ENCODE results near the gene ODAM. TPM values are rescaled to one million over a fixed set of nuclear protein-coding genes. Genes with fewer than 3 reads are reported as not detected.

Gene ODAM
- total RNA-seq, 1 donor from 2014 or later, result not detected

GRCh38 chr4:70191647-70192046, 3.9 kb upstream of the ODAM start:
- Histone ChIP-seq H3K9me3 (ENCODE audit: insufficient read depth, low read depth, low read length) (no peaks in the 10 kb centered on the region), H3K4me3 (ENCODE audit: insufficient read depth, low read depth, low read length) (no peak overlapping the region), H3K4me1 (ENCODE audit: insufficient read depth, low read length) (no peaks in the 10 kb centered on the region), H3K79me2 (ENCODE audit: insufficient read depth, low read length) (no peaks in the 10 kb centered on the region), H3K36me3 (ENCODE audit: insufficient read depth, low read length) (no peaks in the 10 kb centered on the region), H3K9ac (ENCODE audit: low read length) (no peak overlapping the region), H3K27me3 (ENCODE audit: insufficient read depth, low read length) (no peaks in the 10 kb centered on the region), H3K4me2 (ENCODE audit: low read length) (no peak overlapping the region), H3K27ac (ENCODE audit: low read depth, low read length) (no peak overlapping the region), H2AFZ (ENCODE audit: low read depth, low read length) (no peak overlapping the region), H4K20me1 (ENCODE audit: insufficient read depth, low read length) (no peaks in the 10 kb centered on the region)
- Mint-ChIP-seq H3K9me3 (ENCODE audit: unreplicated experiment) (no peaks in the 10 kb centered on the region), H3K4me3 (ENCODE audit: unreplicated experiment) (no peak overlapping the region), H3K4me1 (ENCODE audit: low read depth, unreplicated experiment) (no peaks in the 10 kb centered on the region), H3K27me3 (ENCODE audit: low read depth, unreplicated experiment) (no peaks in the 10 kb centered on the region), H3K36me3 (ENCODE audit: low read depth, unreplicated experiment) (no peaks in the 10 kb centered on the region), H3K27ac (ENCODE audit: unreplicated experiment) (no peak overlapping the region)
- FAIRE-seq (no peak), DNase-seq (ENCODE audit: low read depth) (no peak)
- no peak for TF ChIP-seq EZH2 (IDR thresholded peaks at IDR 0.05; ENCODE audit: insufficient read depth, low read length)
- TF ChIP-seq CTCF (IDR thresholded peaks at IDR 0.05; ENCODE audit: insufficient read depth, low read depth, low read length), result no peak

DNA sequence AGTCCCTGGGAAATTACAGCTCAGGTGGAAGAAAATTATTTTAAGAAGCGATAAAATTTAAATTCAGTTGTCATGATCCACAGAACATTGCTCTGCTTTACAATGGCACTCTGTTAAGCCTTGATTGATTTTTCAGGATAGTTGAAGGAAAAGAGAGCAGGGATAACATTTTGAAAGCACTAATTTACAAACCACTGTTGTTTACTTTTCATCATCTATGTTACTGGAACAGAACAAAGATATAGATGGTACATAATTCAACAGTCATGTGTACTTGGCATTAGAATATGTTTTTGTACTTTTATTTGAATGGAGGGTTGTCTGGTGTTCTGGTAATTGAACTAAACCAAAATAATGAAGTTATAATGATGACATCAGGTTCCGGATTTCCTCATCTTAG, 2.6 kb upstream of the ODAM start:
- H3K9me3 Mint-ChIP-seq (ENCODE audit: unreplicated experiment), result no peaks in the 10 kb centered on the region
- no peaks in the 10 kb centered on the region for H3K79me2 ChIP-seq (ENCODE audit: insufficient read depth, low read length)
- H3K4me3 ChIP-seq (ENCODE audit: insufficient read depth, low read depth, low read length), result no peak overlapping the region
- no peak for FAIRE-seq
- no peak for DNase-seq (ENCODE audit: low read depth)
- H3K27ac ChIP-seq (ENCODE audit: low read depth, low read length), result no peak overlapping the region
- TF ChIP-seq EZH2 (IDR thresholded peaks at IDR 0.05; ENCODE audit: insufficient read depth, low read length) (no peak), CTCF (IDR thresholded peaks at IDR 0.05; ENCODE audit: insufficient read depth, low read depth, low read length) (no peak)
- H3K36me3 ChIP-seq (ENCODE audit: insufficient read depth, low read length), result no peaks in the 10 kb centered on the region
- H3K36me3 Mint-ChIP-seq (ENCODE audit: low read depth, unreplicated experiment), result no peaks in the 10 kb centered on the region
- no peaks in the 10 kb centered on the region for H3K4me1 ChIP-seq (ENCODE audit: insufficient read depth, low read length)
- H3K27me3 ChIP-seq (ENCODE audit: insufficient read depth, low read length), result no peaks in the 10 kb centered on the region
- H3K4me2 ChIP-seq (ENCODE audit: low read length), result no peak overlapping the region
- H3K9ac ChIP-seq (ENCODE audit: low read length), result no peak overlapping the region
- H2AFZ ChIP-seq (ENCODE audit: low read depth, low read length), result no peak overlapping the region
- H4K20me1 ChIP-seq (ENCODE audit: insufficient read depth, low read length), result no peaks in the 10 kb centered on the region
- no peak overlapping the region for H3K4me3 Mint-ChIP-seq (ENCODE audit: unreplicated experiment)
- H3K4me1 Mint-ChIP-seq (ENCODE audit: low read depth, unreplicated experiment), result no peaks in the 10 kb centered on the region
- H3K27ac Mint-ChIP-seq (ENCODE audit: unreplicated experiment), result no peak overlapping the region
- no peaks in the 10 kb centered on the region for H3K9me3 ChIP-seq (ENCODE audit: insufficient read depth, low read depth, low read length)
- no peaks in the 10 kb centered on the region for H3K27me3 Mint-ChIP-seq (ENCODE audit: low read depth, unreplicated experiment)

GRCh38 chr4:70196857-70197256, 1.3 kb downstream of the ODAM start:
- Histone ChIP-seq H3K4me2 (ENCODE audit: low read length) (no peak overlapping the region), H3K9ac (ENCODE audit: low read length) (no peak overlapping the region), H3K27ac (ENCODE audit: low read depth, low read length) (no peak overlapping the region), H3K27me3 (ENCODE audit: insufficient read depth, low read length) (no peaks in the 10 kb centered on the region), H3K9me3 (ENCODE audit: insufficient read depth, low read depth, low read length) (no peaks in the 10 kb centered on the region), H3K4me3 (ENCODE audit: insufficient read depth, low read depth, low read length) (no peak overlapping the region), H3K79me2 (ENCODE audit: insufficient read depth, low read length) (no peaks in the 10 kb centered on the region), H3K36me3 (ENCODE audit: insufficient read depth, low read length) (no peaks in the 10 kb centered on the region), H4K20me1 (ENCODE audit: insufficient read depth, low read length) (no peaks in the 10 kb centered on the region), H3K4me1 (ENCODE audit: insufficient read depth, low read length) (no peaks in the 10 kb centered on the region), H2AFZ (ENCODE audit: low read depth, low read length) (no peak overlapping the region)
- H3K27ac Mint-ChIP-seq (ENCODE audit: unreplicated experiment), result no peak overlapping the region
- DNase-seq (ENCODE audit: low read depth) (no peak), FAIRE-seq (no peak)
- H3K4me3 Mint-ChIP-seq (ENCODE audit: unreplicated experiment), result no peak overlapping the region
- TF ChIP-seq EZH2 (IDR thresholded peaks at IDR 0.05; ENCODE audit: insufficient read depth, low read length) (no peak), CTCF (IDR thresholded peaks at IDR 0.05; ENCODE audit: insufficient read depth, low read depth, low read length) (no peak)
- no peaks in the 10 kb centered on the region for H3K27me3 Mint-ChIP-seq (ENCODE audit: low read depth, unreplicated experiment)
- no peaks in the 10 kb centered on the region for H3K4me1 Mint-ChIP-seq (ENCODE audit: low read depth, unreplicated experiment)
- no peaks in the 10 kb centered on the region for H3K36me3 Mint-ChIP-seq (ENCODE audit: low read depth, unreplicated experiment)
- no peaks in the 10 kb centered on the region for H3K9me3 Mint-ChIP-seq (ENCODE audit: unreplicated experiment)
